GM18519 (cell line): Measurements from ENCODE around the gene ANKRD30A.
"Not testable (repeated sequence)": the region's sequence is repeated elsewhere in the genome, so short reads cannot be mapped to it uniquely, and the experiment has no call there.

Experiments
- ATAC-seq: cut with Tn5 transposase; IDR thresholded peaks from one replicate; pipeline ENCODE4 v1.9.1; 2021; ENCODE audit warnings: mild to moderate bottlenecking, moderate library complexity; ENCODE audit not compliant: unreplicated experiment, low FRiP score

ANKRD30A gene

DNA sequence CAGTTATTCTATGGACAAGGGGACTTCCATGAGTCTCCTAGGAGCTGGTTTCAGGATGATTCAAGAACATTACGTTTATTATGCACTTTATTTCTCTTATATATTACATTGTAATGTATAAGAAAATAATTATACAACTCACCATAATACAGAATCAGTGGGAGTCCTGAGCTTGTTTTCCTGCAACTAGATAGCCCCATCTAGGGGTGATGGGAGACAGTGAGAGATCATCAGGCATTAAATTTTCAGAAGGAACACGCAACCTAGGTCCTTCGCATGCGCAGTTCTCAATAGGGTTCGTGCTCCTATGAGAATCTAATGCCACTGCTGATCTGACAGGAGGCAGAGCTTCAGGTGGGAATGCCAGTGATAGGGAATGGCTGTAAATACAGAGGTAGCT is 137.9 kb downstream of the ANKRD30A start:
- no peak for ATAC-seq

DNA sequence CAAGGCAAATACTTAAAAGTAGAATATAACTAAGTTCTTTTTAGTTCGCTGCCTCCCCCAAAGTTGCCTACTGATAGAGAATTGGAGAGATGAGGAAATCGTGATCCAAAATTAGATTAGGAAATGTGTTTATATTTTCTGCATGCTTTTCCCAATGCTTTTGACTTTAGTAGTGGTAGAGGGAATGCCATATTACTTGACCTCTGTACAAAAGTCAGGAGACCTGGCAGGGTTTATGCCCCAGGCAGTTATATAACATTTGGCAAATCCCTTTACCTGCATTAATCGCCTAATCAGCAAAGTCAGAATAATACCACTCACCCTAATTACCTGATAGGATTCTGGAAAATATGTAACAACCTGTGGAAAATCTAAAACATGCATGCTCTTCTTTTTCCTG is 142.9 kb downstream of the ANKRD30A start:
- no peak for ATAC-seq

DNA sequence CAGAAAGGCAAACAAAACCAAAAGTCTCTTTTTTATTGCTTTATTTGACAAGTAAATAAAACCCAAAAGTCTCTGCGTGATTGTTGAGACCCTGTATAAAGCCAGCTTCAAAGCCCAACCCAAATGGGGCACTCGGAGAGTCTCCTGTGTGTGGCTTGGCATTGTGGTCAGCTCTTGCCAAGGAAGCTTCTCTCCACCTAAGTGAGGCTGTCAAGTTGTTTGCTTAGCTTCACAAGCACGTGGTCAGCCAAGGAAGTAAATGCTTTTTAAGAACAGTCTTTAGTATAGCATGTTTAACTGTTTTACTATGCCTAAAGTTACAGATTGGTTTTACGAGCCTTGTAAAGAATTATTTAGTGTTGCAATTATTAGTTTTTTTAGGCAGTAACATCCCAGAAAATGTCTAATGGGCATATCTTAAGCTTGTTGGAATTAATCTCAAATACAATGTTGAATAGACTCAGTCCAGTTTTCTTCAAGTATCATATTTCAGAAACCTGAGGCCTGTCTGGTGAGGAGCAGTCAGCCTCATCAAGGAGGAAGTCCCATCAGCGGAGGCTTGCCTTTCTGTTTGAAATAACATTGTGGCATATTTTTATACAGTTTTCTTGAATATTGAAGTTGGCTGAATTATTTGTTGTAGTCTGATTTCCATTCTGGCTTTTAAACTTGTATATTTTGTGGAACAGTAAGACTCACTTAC is 144.3 kb downstream of the ANKRD30A start:
- ATAC-seq: no peak

GRCh38 chr10:37275216-37275777 is 149.9 kb downstream of the ANKRD30A start:
- no peak for ATAC-seq

DNA sequence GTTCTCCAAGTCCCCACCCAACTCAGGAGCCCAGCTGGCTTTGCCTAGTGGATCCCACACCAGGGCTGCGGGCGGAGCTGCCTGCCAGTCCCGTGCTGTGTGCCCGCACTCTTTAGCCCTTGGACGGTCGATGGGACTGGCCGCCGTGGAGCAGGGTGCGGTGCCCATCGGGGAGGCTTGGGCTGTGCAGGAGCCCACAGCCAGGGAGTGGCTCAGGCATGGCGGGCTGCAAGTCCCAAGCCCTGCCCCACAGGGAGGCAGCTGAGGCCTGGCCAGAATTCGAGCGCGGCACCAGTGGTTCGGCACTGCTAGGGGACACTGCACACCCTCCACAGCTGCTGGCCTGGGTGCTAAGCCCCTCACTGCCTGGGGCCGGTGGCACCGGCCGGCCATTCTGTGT is 159.7 kb downstream of the ANKRD30A start:
- ATAC-seq: no peak

GRCh38 chr10:37289833-37290464 is 164.6 kb downstream of the ANKRD30A start:
- no peak for ATAC-seq

DNA sequence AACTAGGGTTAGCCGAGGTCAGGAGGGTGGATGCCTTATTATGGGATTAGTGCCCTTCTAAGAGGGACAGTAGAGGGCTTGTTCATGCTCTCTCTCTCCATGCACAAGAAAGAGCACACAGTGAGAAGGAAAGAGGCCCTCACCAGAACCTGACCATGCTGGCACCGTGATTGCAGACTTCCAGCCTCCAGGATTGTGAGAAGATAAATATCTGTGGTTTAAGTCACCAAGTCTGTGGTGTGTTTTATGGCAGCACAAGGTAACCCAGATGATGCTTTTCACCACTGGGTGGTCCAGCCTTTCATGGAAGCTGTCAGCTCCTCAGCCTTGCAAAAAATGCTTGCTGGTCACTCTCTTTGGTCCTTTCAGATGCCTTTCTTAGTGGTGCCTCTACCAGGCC is 175.9 kb downstream of the ANKRD30A start:
- ATAC-seq: no peak

DNA sequence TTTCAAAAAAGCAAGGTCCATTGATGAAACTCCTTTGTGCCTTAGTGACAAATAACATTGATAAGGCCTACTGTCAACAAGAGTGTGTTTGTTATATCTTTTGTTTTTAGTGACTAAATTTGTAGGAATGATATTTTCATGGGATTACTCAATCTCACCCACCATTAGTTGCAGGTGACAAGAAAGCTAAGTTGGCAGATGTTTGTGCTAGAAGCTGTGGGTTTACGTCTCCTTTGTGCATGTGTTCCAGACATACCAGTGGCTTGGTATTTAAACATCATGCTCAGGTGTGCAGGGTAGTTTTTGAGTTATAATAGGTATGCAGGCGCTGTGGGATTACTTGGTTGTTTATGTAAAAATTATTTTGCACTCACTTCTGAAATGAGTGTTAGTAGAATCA is 178.6 kb downstream of the ANKRD30A start:
- no peak for ATAC-seq

- no peak for ATAC-seq
These were observed 189.0 kb downstream of the ANKRD30A start for GRCh38 chr10:37314350-37314749.

GRCh38 chr10:37314862-37315261 is 189.5 kb downstream of the ANKRD30A start:
- no peak for ATAC-seq

- ATAC-seq: no peak
These were observed 219.0 kb downstream of the ANKRD30A start for GRCh38 chr10:37344413-37344812.

GRCh38 chr10:37379991-37380390 is 254.6 kb downstream of the ANKRD30A start:
- ATAC-seq: no peak

GRCh38 chr10:37381271-37381670 is 255.9 kb downstream of the ANKRD30A start:
- ATAC-seq: no peak

GRCh38 chr10:37384923-37385322 is 259.5 kb downstream of the ANKRD30A start:
- ATAC-seq: no peak

DNA sequence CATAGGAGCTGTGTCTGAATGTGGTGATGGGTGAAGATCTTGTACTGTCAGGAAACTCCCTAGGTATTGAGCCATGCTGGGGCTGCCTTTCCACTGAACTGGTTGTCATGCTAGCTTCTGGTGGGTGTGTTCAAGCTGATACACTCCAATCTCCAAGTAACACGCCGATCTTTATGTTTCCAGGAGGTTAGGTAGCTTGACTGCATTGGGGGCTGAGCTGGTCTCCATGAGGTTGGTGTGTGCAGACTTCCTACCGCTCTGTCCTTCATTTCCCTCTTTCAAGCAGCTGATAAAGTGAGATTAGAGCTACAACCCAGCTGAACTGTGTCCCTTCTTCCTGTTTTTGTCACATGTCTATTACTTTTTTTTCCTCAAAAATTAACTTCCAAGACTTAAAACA is 265.5 kb downstream of the ANKRD30A start:
- no peak for ATAC-seq

GRCh38 chr10:37400774-37401173 is 275.4 kb downstream of the ANKRD30A start:
- ATAC-seq: not testable (repeated sequence)

GRCh38 chr10:37401225-37401624 is 275.8 kb downstream of the ANKRD30A start:
- ATAC-seq: no peak

DNA sequence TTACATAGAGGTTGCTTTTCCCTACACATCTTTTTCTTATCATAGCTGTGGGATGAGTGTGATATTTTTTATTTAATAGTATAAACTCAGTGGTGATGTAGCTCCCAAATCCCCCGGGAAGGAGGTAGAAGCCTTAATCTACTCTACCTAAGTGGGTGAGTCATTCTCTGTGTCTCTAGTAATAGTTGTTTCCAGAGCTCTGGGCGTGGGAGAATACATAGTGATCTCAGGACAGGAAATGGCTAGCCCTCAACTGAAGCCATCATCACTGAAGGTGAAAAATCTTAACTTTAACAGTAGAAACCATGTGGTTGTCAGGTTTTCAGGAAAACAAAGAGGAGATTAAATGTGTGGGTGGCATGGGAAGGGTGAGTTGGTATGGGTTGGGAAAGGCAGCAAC is 278.4 kb downstream of the ANKRD30A start:
- no peak for ATAC-seq
